ENCODE measurements around the gene PDZD2.
A peak's percentile ranks its signal among the peaks of the same experiment; 100 is the strongest.
"Not testable (repeated sequence)": the region's sequence is repeated elsewhere in the genome, so short reads cannot be mapped to it uniquely, and the experiment has no call there.

PDZD2 gene

DNA sequence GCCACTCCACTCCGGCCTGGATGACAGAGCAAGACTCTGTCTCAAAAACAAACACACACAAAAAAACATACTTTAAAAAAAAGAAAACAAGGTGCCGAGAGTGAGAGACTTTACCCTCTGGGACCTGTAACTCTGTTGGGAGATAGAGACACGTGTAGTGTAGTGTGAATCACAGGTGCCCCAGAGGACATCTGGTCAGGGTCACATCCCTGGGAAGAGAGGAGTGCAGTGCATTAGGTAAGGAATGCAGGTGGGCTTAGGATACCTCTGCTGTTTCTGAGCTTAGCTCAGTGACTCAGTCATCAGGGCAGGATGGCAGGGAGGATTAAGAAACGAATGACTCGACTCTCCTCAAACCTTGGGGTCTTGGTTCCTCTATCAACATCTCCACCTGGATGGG, 360.5 kb downstream of the PDZD2 start:
- H3K4me1 Mint-ChIP-seq = peaks cover 9% of the 10 kb centered on the region
- no peak overlapping the region for H3K4me3 Mint-ChIP-seq
- H3K9me3 Mint-ChIP-seq = no peaks in the 10 kb centered on the region
- H3K27me3 Mint-ChIP-seq = no peaks in the 10 kb centered on the region
- no peak overlapping the region for H3K27ac Mint-ChIP-seq
- peaks cover 1% of the 10 kb centered on the region for H3K36me3 Mint-ChIP-seq

DNA sequence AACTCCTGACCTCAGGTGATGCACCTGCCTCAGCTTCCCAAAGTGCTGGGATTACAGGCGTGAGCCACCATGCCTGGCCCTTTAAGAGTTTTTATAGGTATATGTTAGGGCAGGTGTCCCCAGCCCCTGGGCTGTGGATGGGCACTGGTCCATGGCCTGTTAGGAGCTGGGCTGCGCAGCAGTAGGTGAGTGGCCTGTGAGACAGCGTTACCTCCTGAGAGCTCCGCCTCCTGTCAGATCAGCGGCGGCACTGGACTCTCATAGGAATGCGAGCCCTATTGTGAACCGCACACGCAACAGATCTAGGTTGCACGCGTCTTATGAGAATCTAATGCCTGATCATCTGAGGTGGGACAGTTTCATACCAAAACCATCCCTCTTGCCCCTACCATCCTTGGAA, 361.8 kb downstream of the PDZD2 start:
- Mint-ChIP-seq H3K9me3 (no peaks in the 10 kb centered on the region), H3K36me3 (peaks cover 1% of the 10 kb centered on the region), H3K4me1 (peaks cover 4% of the 10 kb centered on the region), H3K27me3 (no peaks in the 10 kb centered on the region), H3K4me3 (no peak overlapping the region), H3K27ac (no peak overlapping the region)

DNA sequence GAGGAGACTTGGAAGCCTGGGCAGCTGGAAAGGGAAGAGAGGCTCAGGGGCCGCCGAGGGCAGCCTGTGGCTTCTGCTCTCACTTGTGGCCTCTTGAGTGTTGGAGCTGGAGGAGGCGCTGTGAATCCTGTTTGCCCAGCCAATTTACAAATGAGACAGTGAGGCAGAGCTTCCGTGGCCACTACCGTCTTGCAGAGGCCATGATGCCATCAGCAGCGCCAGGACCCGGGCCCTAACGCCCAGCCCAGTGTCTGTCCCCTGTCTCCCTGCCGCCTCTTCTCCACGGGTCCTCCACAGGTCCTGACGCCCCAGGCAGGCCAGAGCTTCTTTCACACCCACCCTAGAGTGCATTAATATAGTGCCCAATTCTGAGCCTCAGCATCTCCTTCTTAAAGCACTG, 362.4 kb downstream of the PDZD2 start:
- H3K4me3 Mint-ChIP-seq = no peak overlapping the region

DNA sequence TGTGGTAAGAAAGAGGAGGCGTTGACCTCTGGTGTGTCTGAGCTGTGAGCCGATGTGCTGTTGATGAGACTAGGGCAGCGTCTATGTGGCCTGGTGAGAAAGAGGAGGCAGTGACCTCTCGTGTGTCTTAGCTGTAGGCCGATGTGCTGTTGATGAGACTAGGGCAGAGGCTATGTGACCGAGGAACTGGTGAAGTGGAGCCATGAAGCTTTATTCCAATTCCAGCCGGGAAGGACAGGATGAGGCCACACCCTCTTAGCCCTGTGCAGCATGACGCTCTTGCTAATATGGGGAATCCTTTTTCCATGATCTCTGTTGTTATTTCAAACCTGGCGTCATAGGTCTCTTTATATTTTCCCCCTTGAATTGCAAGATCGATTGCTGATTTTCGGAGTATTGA, 362.8 kb downstream of the PDZD2 start:
- Mint-ChIP-seq H3K4me1 (no peaks in the 10 kb centered on the region), H3K27me3 (no peaks in the 10 kb centered on the region), H3K9me3 (no peaks in the 10 kb centered on the region), H3K36me3 (peaks cover 1% of the 10 kb centered on the region), H3K27ac (no peak overlapping the region), H3K4me3 (no peak overlapping the region)

More for the DNA sequence above, 362.4 kb downstream of the PDZD2 start:
- H3K4me1 Mint-ChIP-seq = no peaks in the 10 kb centered on the region
- peaks cover 1% of the 10 kb centered on the region for H3K36me3 Mint-ChIP-seq
- H3K9me3 Mint-ChIP-seq = no peaks in the 10 kb centered on the region
- H3K27me3 Mint-ChIP-seq = no peaks in the 10 kb centered on the region
- H3K27ac Mint-ChIP-seq = peak overlapping the region; percentile 24

DNA sequence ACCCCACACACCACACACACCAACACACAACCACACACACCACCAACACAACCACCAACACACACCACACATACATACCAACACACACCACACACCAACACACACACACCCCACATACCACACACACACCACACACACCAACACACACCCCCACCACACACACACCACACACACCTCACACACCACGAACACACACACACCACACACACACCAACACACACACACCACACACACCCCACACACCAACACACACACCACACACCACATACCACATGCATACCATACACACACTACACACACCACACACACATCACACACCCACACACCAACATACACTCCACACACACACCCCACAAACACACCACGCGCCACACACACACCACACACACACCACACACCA, 363.8 kb downstream of the PDZD2 start:
- no peak overlapping the region for H3K4me3 Mint-ChIP-seq
- H3K27me3 Mint-ChIP-seq = no peaks in the 10 kb centered on the region
- peaks cover 1% of the 10 kb centered on the region for H3K36me3 Mint-ChIP-seq
- H3K9me3 Mint-ChIP-seq = no peaks in the 10 kb centered on the region
- H3K4me1 Mint-ChIP-seq = no peaks in the 10 kb centered on the region
- H3K27ac Mint-ChIP-seq = no peak overlapping the region

DNA sequence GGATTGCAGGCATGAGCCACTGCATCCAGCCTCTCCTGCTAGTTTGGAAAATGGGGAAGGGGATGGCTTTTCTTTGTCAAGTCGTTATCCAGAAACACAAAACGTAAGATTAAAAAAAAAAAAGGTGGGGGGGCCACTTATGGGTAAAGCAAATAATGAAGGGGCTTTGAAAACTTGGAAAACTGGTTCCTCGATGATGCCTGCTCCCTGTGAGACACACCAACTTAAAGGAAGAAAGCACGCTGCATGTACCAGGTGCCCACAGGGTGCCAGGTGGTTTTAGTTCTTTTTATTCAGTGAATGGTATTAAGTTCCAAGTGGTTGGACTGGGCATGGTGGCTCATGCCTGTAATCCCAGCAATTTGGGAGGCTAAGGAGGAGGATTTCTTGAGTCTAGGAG, 365.1 kb downstream of the PDZD2 start:
- no peak overlapping the region for H3K4me3 Mint-ChIP-seq
- H3K9me3 Mint-ChIP-seq = no peaks in the 10 kb centered on the region
- no peaks in the 10 kb centered on the region for H3K27me3 Mint-ChIP-seq
- H3K36me3 Mint-ChIP-seq = peaks cover 1% of the 10 kb centered on the region
- no peak overlapping the region for H3K27ac Mint-ChIP-seq
- H3K4me1 Mint-ChIP-seq = no peaks in the 10 kb centered on the region

DNA sequence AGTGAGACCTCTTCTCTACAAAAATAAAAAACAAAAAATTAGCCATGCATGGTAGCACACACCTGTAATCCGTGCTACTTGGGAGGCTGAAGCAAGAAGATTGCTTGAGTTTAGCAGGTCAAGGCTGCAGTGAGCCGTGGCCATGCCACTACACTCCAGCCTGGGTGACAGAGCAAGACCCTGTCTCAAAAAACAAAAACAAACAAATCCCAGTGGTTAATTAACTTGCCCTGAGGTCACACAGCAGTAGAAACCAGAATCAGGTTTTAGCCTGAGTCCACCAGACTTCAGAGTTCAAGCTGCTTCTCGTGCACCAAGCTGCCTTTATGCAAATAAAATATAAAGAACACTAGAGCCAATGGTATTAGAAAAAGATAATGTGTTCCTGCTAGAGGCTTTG, 365.5 kb downstream of the PDZD2 start:
- H3K9me3 Mint-ChIP-seq = no peaks in the 10 kb centered on the region
- peaks cover 1% of the 10 kb centered on the region for H3K36me3 Mint-ChIP-seq
- no peaks in the 10 kb centered on the region for H3K27me3 Mint-ChIP-seq
- H3K4me3 Mint-ChIP-seq = no peak overlapping the region
- no peak overlapping the region for H3K27ac Mint-ChIP-seq
- H3K4me1 Mint-ChIP-seq = no peaks in the 10 kb centered on the region

DNA sequence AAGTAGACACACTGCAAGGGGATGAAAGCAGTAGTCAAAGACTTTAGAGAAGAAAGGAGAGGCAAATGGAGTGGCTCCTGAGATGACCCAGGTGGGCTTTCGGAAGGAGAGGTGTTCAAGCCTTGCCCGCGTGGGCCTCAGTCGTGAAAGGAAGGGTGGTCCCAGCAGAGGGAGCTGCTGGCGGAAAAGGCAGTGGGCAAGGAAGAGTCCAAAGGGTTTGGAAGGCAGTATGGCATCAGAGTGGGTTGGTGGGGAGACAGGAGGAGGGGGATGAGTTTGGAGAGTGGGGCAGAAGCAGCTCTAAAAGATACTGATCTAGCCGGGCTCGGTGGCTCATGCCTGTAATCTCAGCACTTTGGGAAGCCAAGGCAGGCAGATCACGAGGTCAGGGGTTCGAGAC, 369.8 kb downstream of the PDZD2 start:
- Mint-ChIP-seq H3K4me3 (no peak overlapping the region), H3K27ac (no peak overlapping the region), H3K9me3 (no peaks in the 10 kb centered on the region), H3K36me3 (no peaks in the 10 kb centered on the region), H3K4me1 (no peaks in the 10 kb centered on the region), H3K27me3 (no peaks in the 10 kb centered on the region)

DNA sequence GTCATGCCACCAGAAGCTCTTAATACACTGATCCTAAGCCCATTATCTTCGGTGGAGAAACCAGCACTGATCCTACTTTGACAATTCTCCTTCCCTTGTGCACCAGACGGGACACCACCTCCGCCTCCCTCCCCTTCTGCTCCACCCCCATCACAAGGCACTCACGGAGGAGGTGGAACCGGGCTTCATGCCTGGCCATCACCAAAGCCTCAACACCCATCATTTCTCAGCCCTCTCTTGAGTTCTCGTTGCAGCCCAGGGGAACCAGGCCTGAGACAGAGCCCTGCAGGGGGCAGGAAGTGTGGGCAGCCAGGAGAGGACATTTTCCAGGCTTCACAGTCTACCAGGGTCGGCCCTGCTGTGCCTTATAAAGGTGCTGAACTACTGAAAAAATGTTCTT, 374.7 kb downstream of the PDZD2 start:
- H3K4me3 Mint-ChIP-seq = no peak overlapping the region
- H3K4me1 Mint-ChIP-seq = peaks cover 13% of the 10 kb centered on the region
- H3K36me3 Mint-ChIP-seq = no peaks in the 10 kb centered on the region
- no peaks in the 10 kb centered on the region for H3K9me3 Mint-ChIP-seq
- H3K27ac Mint-ChIP-seq = no peak overlapping the region
- H3K27me3 Mint-ChIP-seq = no peaks in the 10 kb centered on the region

DNA sequence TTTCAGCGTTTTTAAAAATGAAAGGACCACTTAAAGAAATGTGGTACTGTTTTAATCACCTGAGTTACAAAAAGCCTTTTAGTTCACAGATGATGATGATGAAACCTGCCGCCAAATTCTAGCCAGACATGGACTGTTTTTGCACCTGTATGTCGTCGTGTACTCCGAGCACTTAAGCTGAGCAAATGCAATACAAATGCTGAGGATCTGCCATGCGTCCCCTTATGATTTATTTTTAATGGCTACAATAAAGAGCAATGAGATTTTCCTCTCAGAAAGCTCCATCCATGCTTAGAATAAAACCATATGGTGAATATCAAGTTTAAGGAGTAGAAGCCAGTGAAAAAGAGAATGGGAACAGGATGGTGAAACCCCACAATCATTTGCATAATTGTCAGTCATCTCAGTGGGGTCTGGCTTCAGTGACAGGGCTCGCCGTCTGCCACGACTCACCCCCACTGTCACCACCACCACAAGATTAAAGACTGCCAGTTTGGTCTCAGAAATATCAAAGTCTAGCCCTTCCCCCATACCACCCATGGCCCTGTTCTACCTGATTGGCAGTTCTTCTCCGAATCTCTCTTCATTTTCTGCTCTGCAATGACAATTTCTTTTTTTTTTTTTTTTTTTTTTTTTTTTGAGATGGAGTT, 375.3 kb downstream of the PDZD2 start:
- Mint-ChIP-seq H3K27me3 (no peaks in the 10 kb centered on the region), H3K9me3 (no peaks in the 10 kb centered on the region), H3K27ac (no peak overlapping the region), H3K4me1 (peaks cover 15% of the 10 kb centered on the region), H3K4me3 (no peak overlapping the region), H3K36me3 (no peaks in the 10 kb centered on the region)

DNA sequence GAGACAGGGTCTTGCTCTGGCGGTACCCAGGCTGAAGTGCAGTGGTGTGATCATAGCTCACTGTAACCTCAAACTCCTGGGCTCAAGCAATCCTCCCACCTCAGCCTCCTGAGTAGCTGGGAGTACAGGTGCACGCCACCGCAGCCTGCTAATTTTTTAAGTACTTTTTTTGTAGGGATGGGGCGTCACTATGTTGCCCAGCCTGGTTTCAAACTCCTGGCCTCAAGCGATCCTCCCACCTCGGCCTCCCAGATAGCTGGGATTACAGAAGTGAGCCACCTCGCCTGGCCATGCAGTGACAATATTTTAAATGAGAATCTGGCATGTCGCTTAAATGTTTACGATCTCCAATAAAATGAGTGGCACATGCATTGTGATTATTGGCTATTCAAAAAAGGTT, 376.3 kb downstream of the PDZD2 start:
- peaks cover 19% of the 10 kb centered on the region for H3K4me1 Mint-ChIP-seq
- not testable (repeated sequence) for H3K27ac Mint-ChIP-seq, H3K27me3 Mint-ChIP-seq, H3K9me3 Mint-ChIP-seq, H3K36me3 Mint-ChIP-seq, H3K4me3 Mint-ChIP-seq

DNA sequence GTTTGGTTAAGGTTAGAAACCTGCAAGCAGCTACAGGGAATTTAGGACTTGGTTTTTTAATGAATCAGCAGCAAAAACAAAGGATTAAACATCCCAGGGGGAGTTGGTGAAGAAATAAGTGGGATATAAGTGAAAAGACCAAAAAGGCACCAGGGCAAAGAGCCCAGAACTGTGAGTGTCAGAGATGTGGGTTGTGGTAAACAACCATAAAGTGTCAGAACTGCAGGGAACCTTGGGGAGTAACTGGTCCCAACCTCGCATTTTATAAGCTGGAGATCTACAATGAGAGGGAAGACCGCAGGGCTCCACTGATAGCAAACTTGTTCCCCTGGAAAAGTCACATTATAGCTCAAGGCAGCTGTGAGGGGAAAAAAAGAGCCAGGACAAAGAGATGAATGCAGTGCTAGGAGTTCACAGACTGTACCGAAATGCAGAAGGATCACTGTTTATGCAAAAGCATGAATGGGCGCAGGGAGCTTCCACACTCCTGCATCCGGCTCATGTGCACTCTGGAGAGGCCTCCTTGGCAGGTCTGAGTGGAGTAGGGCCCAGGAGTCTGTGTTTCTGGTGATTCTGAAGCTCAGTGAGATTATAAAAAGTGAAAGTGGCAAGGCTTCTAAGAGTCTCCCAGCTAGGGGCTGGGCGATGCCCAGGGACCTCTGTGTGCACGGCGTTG, 378.9 kb downstream of the PDZD2 start:
- H3K27ac Mint-ChIP-seq = no peak overlapping the region
- peaks cover 20% of the 10 kb centered on the region for H3K4me1 Mint-ChIP-seq
- no peaks in the 10 kb centered on the region for H3K9me3 Mint-ChIP-seq
- no peak overlapping the region for H3K4me3 Mint-ChIP-seq
- H3K36me3 Mint-ChIP-seq = no peaks in the 10 kb centered on the region
- H3K27me3 Mint-ChIP-seq = no peaks in the 10 kb centered on the region

DNA sequence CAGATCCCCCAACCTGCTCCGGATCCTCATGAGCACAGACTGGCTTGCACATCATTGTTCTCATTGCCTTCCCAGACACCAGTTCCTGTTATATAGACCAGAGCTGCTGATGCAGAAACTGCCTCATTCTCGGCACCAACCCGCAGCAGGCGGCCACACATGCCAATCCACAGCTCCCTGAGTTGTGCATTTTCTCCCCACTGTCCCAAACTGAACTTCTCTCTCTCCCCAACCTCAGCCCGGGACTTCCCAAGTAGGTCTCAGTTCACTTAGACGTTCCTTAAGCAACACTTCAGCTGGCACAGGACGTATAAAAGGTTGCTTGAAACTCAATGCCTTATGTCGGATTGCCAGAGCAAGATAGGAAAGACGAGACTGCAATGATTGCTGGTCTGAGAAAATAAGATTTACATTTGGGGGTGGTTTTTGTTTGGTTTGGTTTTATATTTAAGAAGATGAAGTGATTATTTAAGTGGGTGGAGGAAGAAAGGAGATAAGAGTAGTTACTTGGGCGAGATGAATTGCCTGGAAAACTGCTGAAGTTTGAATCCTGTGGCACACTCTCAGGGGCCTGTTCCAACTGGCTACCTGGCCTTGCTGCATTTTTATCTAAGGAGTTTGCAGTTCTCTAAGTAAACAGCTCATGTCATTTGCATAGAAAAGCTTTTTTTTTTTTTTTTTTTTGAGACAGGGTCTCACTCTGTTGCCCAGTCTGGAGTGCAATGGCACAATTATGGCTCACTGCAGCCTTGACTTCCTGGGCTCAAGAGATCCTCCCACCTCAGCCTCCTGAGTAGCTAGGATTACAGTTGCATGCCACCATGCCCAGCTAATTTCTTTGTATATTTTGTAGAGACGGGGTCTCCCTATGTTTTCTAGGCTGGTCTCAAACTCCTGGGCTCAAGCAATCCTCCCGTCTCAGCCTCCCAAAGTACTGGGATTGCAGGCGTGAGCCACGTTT, 379.8 kb downstream of the PDZD2 start:
- H3K36me3 Mint-ChIP-seq = no peaks in the 10 kb centered on the region
- H3K4me1 Mint-ChIP-seq = peaks cover 23% of the 10 kb centered on the region
- no peaks in the 10 kb centered on the region for H3K9me3 Mint-ChIP-seq
- H3K27ac Mint-ChIP-seq = no peak overlapping the region
- no peaks in the 10 kb centered on the region for H3K27me3 Mint-ChIP-seq
- H3K4me3 Mint-ChIP-seq = no peak overlapping the region

DNA sequence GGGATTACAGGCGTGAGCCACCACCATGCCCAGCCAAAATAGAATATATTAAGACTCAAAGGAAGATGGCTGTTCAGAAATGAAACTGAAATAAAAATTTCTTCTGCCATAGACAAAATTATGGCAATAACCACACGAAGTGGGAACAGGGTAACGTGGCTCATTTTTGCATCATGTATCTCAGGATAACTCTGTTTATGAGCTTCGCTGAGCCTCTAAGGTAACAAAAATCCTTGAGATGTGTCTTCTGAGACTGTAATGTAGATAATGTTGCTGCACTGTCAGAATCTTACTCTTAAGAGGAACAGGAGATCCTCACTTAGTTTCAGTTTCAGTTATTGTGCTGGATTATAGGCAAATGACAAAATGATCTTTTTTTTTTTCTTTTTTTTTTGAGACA, 381.3 kb downstream of the PDZD2 start:
- Mint-ChIP-seq H3K27me3 (no peaks in the 10 kb centered on the region), H3K9me3 (no peaks in the 10 kb centered on the region), H3K4me3 (peak overlapping the region; percentile 70), H3K4me1 (peaks cover 23% of the 10 kb centered on the region), H3K27ac (peak overlapping the region; percentile 69), H3K36me3 (no peaks in the 10 kb centered on the region)

DNA sequence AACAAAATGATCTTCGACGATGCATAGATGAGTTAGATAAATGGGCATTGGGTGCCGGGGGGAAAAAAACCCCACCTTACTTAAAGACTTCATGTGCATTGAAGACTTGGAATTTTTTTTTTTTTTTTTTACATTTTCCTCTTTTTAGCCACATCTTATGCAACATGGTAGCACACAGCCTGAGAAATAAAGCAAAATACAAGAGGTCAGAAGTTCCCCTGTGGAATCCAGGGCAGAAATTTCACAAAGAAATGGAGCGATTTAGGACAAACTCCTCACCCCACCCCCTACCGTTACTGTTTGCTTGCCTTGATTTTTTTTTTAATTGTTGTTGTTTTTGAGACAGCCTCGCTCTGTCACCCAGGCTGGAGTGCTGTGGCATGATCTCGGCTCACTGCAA, 382.0 kb downstream of the PDZD2 start:
- H3K27ac Mint-ChIP-seq = no peak overlapping the region
- H3K4me3 Mint-ChIP-seq = peak overlapping the region; percentile 70
- peaks cover 23% of the 10 kb centered on the region for H3K4me1 Mint-ChIP-seq

DNA sequence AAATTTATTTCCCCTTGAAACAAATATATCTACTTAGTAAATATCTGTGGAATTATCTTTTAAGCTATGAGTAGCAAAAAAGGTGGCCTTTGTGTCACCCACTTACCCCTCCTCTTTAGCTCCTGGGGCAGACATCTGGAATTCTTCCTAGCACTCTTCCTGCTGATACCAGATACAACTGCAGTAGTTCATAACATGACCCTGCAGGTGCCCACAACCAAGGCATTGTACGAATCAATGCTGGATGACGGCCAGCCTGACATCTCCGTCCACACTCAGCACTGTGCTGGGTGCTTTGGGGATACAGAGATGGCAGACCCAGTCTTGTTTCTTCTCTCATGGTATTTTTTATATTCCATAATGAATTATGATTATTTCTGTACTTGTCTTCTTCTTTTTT, 382.8 kb downstream of the PDZD2 start:
- H3K4me1 Mint-ChIP-seq = peaks cover 23% of the 10 kb centered on the region
- no peaks in the 10 kb centered on the region for H3K27me3 Mint-ChIP-seq
- H3K36me3 Mint-ChIP-seq = no peaks in the 10 kb centered on the region
- H3K4me3 Mint-ChIP-seq = no peak overlapping the region
- H3K9me3 Mint-ChIP-seq = no peaks in the 10 kb centered on the region
- no peak overlapping the region for H3K27ac Mint-ChIP-seq

More for the DNA sequence above, 382.0 kb downstream of the PDZD2 start:
- H3K36me3 Mint-ChIP-seq = no peaks in the 10 kb centered on the region
- H3K27me3 Mint-ChIP-seq = no peaks in the 10 kb centered on the region
- no peaks in the 10 kb centered on the region for H3K9me3 Mint-ChIP-seq
